WTC11 (cell line): Measurements from ENCODE around the gene MAPK8IP1. TPM values are rescaled to one million over a fixed set of nuclear protein-coding genes. Genes with fewer than 3 reads are reported as not detected.

Source experiments
- ATAC-seq: fragments of 200-7000 bp; cut with Tn5 transposase; 2 replicates; pipeline ENCODE4 v1.10.0; 2021; ENCODE audit warnings: mild to moderate bottlenecking, moderate library complexity
- CTCF ChIA-PET: fragments of 300-600 bp; sonication (Branson Sonifier 250); formaldehyde crosslinking; loops from one replicate; lab custom pipeline; 2021; ENCODE audit warnings: antibody characterized with exemption; lab: Charles Lee
- POLR2A ChIA-PET: fragments of 350-600 bp; sonication (Branson Sonifier 250); formaldehyde crosslinking; loops from one replicate; lab custom pipeline; 2021; ENCODE audit warnings: antibody characterized with exemption; lab: Charles Lee
- DNase-seq: peaks from one replicate; pipeline ENCODE4 v3.0.0; 2021; ENCODE audit warnings: low spot score
- H3K27ac Mint-ChIP-seq: 2 replicates; pipeline ENCODE4 v1.8.0; 2021; ENCODE audit warnings: mixed read lengths
- H3K27me3 Mint-ChIP-seq: 2 replicates; pipeline ENCODE4 v1.8.0; 2021; ENCODE audit warnings: low read depth, mild to moderate bottlenecking, moderate library complexity, mixed read lengths
- H3K36me3 Mint-ChIP-seq: 2 replicates; pipeline ENCODE4 v1.8.0; 2021; ENCODE audit warnings: mixed read lengths
- H3K4me1 Mint-ChIP-seq: 2 replicates; pipeline ENCODE4 v1.8.0; 2022; ENCODE audit warnings: mixed read lengths
- H3K4me3 Mint-ChIP-seq: 2 replicates; pipeline ENCODE4 v1.8.0; 2021; ENCODE audit warnings: mild to moderate bottlenecking, moderate library complexity, mixed read lengths
- H3K9me3 Mint-ChIP-seq: 2 replicates; pipeline ENCODE4 v1.8.0; 2021; ENCODE audit warnings: mixed read lengths
- GTF2I ChIP-seq: fragments of 250-450 bp; sonication (Bioruptor Pico); conservative IDR thresholded peaks from 2 replicates; pipeline ENCODE4 v1.4.0; 2021; ENCODE audit warnings: mild to moderate bottlenecking
- MYBL2 ChIP-seq: sonication (generic); formaldehyde crosslinking; IDR thresholded peaks from 2 replicates; pipeline ENCODE4 v1.8.1; 2023; ENCODE audit warnings: mild to moderate bottlenecking, moderate library complexity, missing genetic modification reagents
- NR1H2 ChIP-seq: sonication (generic); formaldehyde crosslinking; IDR thresholded peaks from 2 replicates; pipeline ENCODE4 v1.9.0; 2021; ENCODE audit warnings: mild to moderate bottlenecking, moderate library complexity, missing genetic modification reagents
- PRRX2 ChIP-seq: fragments of 250-450 bp; sonication (Bioruptor Pico); IDR thresholded peaks from 2 replicates; pipeline ENCODE4 v1.8.0; 2021; ENCODE audit warnings: mild to moderate bottlenecking
- RELA ChIP-seq: sonication (generic); formaldehyde crosslinking; IDR thresholded peaks from 2 replicates; pipeline ENCODE4 v1.8.1; 2022; ENCODE audit warnings: missing genetic modification reagents, mild to moderate bottlenecking, borderline replicate concordance
- SMAD3 ChIP-seq: sonication (generic); formaldehyde crosslinking; IDR thresholded peaks from 2 replicates; pipeline ENCODE4 v1.8.0; 2022; ENCODE audit warnings: missing genetic modification reagents, mild to moderate bottlenecking, borderline replicate concordance
- SMAD4 ChIP-seq: sonication (generic); formaldehyde crosslinking; IDR thresholded peaks from 2 replicates; pipeline ENCODE4 v1.8.0; 2022; ENCODE audit warnings: mild to moderate bottlenecking, missing genetic modification reagents
- SOX15 ChIP-seq: fragments of 250-450 bp; sonication (Bioruptor Pico); IDR thresholded peaks from 2 replicates; pipeline ENCODE4 v1.9.0; 2021; ENCODE audit warnings: mild to moderate bottlenecking
- TCF7 ChIP-seq: sonication (generic); formaldehyde crosslinking; IDR thresholded peaks from 2 replicates; pipeline ENCODE4 v1.8.0; 2022; ENCODE audit warnings: mild to moderate bottlenecking, low read depth, missing genetic modification reagents, moderate library complexity
- TEAD1 ChIP-seq: sonication (generic); formaldehyde crosslinking; IDR thresholded peaks from 2 replicates; pipeline ENCODE4 v1.8.0; 2022; ENCODE audit warnings: mild to moderate bottlenecking, missing genetic modification reagents
- ZNF396 ChIP-seq: fragments of 250-450 bp; sonication (Bioruptor Pico); IDR thresholded peaks from 2 replicates; pipeline ENCODE4 v1.8.0; 2021; ENCODE audit warnings: mild to moderate bottlenecking, moderate library complexity, borderline replicate concordance
- total RNA-seq: library from RNA; stranded (reverse); gene quantifications from 3 replicates; pipeline ENCODE4 v1.2.3, GENCODE V29; 2021
- TF ChIP-seq, protein P1 (sequence below): sonication (generic); formaldehyde crosslinking; IDR thresholded peaks from 2 replicates; pipeline ENCODE4 v1.8.0; 2022; ENCODE audit warnings: mild to moderate bottlenecking, missing genetic modification reagents
- TF ChIP-seq, protein P2 (sequence below): fragments of 250-450 bp; sonication (Bioruptor Pico); IDR thresholded peaks from 2 replicates; pipeline ENCODE4 v1.9.0; 2021; ENCODE audit warnings: mild to moderate bottlenecking
- TF ChIP-seq, protein P3 (sequence below): sonication (generic); formaldehyde crosslinking; IDR thresholded peaks from 2 replicates; pipeline ENCODE4 v1.8.0; 2023; ENCODE audit warnings: missing genetic modification reagents
- TF ChIP-seq, protein P4 (sequence below): sonication (generic); formaldehyde crosslinking; IDR thresholded peaks from 2 replicates; pipeline ENCODE4 v1.8.0; 2022; ENCODE audit warnings: mild to moderate bottlenecking, missing genetic modification reagents
- TF ChIP-seq, protein P5 (sequence below): fragments of 200-600 bp; IDR thresholded peaks from 2 replicates; pipeline ENCODE4 v1.8.0; 2022; ENCODE audit warnings: antibody characterized with exemption
- TF ChIP-seq, protein P6 (sequence below): sonication (generic); formaldehyde crosslinking; IDR thresholded peaks from 2 replicates; pipeline ENCODE4 v1.8.1; 2022; ENCODE audit warnings: mild to moderate bottlenecking, missing genetic modification reagents, moderate library complexity, borderline replicate concordance

MAPK8IP1 gene
- total RNA-seq, 1 experiment from 2014 or later, result 34.1 TPM

DNA sequence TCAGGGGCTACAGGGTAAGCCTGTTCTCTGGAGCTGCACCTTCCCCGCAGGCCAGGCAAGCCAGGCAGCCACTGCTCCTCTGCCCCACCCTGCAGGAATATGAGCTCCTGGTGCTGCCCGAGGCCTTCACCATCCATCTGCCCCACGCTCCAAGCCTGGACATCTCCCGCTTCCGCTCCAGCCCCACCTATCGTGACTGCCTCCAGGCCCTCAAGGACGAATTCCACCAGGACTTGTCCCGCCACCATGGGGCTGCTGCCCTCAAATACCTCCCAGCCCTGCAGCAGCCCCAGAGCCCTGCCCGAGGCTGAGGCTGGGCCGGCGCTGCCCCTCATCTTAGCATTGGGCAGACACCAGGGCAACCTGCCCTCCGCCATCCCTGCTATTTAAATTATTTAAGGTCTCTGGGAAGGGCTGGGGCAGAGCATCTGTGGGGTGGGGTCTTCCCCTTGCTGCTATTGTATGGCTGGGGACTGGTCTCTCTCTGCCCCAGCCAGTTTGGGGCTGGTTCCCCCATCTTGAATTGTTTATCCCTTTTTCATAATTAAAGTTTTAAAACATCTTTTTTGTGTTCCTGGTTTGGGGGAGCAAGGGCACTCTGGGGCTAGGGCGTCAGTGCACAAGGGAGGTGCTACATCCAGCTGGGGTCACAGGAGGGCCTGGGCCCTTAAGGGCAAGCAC lies 43.2 kb downstream of the MAPK8IP1 start:
- Mint-ChIP-seq H3K9me3 (no peaks in the 10 kb centered on the region), H3K4me1 (peaks cover 8% of the 10 kb centered on the region), H3K27ac (no peak overlapping the region; the same call in 1 of the 2 replicates), H3K36me3 (peaks cover 33% of the 10 kb centered on the region), H3K4me3 (no peak overlapping the region), H3K27me3 (no peaks in the 10 kb centered on the region)
- no peak for DNase-seq
- TF ChIP-seq, protein P1, sequence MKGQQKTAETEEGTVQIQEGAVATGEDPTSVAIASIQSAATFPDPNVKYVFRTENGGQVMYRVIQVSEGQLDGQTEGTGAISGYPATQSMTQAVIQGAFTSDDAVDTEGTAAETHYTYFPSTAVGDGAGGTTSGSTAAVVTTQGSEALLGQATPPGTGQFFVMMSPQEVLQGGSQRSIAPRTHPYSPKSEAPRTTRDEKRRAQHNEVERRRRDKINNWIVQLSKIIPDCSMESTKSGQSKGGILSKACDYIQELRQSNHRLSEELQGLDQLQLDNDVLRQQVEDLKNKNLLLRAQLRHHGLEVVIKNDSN (CRISPR knock-in tag), result no peak
- TF ChIP-seq, protein P2, sequence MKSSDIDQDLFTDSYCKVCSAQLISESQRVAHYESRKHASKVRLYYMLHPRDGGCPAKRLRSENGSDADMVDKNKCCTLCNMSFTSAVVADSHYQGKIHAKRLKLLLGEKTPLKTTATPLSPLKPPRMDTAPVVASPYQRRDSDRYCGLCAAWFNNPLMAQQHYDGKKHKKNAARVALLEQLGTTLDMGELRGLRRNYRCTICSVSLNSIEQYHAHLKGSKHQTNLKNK, result no peak
- TF ChIP-seq, protein P3, sequence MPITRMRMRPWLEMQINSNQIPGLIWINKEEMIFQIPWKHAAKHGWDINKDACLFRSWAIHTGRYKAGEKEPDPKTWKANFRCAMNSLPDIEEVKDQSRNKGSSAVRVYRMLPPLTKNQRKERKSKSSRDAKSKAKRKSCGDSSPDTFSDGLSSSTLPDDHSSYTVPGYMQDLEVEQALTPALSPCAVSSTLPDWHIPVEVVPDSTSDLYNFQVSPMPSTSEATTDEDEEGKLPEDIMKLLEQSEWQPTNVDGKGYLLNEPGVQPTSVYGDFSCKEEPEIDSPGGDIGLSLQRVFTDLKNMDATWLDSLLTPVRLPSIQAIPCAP (CRISPR knock-in tag), result no peak
- ChIA-PET CTCF (interaction anchor here (0.8 to 2.5 kb wide), 2 partner anchors 56 to 78 kb away, joined by 6 to 15 read pairs; no protein-coding TSS in a partner anchor), POLR2A (no interaction called here)
- no peak for ATAC-seq

DNA sequence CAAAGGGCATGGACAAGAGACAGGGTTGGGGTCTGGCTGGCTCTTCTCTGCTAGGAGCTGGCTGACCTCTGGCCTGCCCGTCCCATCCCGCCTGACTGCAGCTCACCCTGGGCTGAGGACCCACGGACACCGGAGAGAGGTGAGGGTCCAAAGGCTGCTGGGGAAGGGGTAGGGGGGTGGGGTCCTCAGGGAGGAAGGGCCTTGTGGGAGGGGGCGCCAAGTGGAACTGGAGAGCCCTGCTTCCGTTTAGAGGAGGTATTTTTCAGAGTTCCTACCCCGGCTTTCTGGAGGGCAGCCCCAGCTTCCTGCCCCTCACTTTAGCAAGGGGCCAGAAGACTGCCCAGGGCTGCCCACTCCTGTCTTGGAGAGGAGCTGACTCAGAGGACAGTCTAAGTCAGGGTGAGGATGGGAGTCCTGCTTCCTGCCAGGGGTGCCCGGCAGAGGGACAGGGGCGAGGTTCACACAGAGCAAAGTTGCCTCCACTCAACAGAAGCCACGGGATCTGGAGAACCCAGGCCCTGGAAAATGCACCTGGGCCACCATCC lies 44.1 kb downstream of the MAPK8IP1 start:
- TF ChIP-seq GTF2I (CRISPR knock-in tag) (no peak), TCF7 (CRISPR knock-in tag) (no peak), PRRX2 (CRISPR knock-in tag) (no peak), RELA (CRISPR knock-in tag) (no peak), ZNF396 (CRISPR knock-in tag) (no peak), SMAD4 (CRISPR knock-in tag) (no peak), SOX15 (CRISPR knock-in tag) (no peak), SMAD3 (no peak), MYBL2 (CRISPR knock-in tag) (no peak), TEAD1 (CRISPR knock-in tag) (no peak), NR1H2 (CRISPR knock-in tag) (no peak)
- TF ChIP-seq, protein P4, sequence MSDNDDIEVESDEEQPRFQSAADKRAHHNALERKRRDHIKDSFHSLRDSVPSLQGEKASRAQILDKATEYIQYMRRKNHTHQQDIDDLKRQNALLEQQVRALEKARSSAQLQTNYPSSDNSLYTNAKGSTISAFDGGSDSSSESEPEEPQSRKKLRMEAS (CRISPR knock-in tag), result no peak
- TF ChIP-seq, protein P5, sequence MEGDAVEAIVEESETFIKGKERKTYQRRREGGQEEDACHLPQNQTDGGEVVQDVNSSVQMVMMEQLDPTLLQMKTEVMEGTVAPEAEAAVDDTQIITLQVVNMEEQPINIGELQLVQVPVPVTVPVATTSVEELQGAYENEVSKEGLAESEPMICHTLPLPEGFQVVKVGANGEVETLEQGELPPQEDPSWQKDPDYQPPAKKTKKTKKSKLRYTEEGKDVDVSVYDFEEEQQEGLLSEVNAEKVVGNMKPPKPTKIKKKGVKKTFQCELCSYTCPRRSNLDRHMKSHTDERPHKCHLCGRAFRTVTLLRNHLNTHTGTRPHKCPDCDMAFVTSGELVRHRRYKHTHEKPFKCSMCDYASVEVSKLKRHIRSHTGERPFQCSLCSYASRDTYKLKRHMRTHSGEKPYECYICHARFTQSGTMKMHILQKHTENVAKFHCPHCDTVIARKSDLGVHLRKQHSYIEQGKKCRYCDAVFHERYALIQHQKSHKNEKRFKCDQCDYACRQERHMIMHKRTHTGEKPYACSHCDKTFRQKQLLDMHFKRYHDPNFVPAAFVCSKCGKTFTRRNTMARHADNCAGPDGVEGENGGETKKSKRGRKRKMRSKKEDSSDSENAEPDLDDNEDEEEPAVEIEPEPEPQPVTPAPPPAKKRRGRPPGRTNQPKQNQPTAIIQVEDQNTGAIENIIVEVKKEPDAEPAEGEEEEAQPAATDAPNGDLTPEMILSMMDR, result no peak
- H3K9me3 Mint-ChIP-seq, result no peaks in the 10 kb centered on the region
- H3K27ac Mint-ChIP-seq, result peak overlapping the region; percentile 60; the same call in 1 of the 2 replicates
- H3K36me3 Mint-ChIP-seq, result peaks cover 28% of the 10 kb centered on the region
- no peaks in the 10 kb centered on the region for H3K27me3 Mint-ChIP-seq
- ATAC-seq (no peak), DNase-seq (no peak)
- H3K4me1 Mint-ChIP-seq, result peaks cover under 1% of the 10 kb centered on the region
- POLR2A ChIA-PET, result interaction anchor here (0.7 kb wide), 1 partner anchor 54 kb away, joined by 11 read pairs; no protein-coding TSS in a partner anchor
- CTCF ChIA-PET, result interaction anchor here (0.6 to 2.5 kb wide), 6 partner anchors 36 to 104 kb away, joined by 3 to 15 read pairs (median 6); no protein-coding TSS in a partner anchor
- H3K4me3 Mint-ChIP-seq, result no peak overlapping the region

DNA sequence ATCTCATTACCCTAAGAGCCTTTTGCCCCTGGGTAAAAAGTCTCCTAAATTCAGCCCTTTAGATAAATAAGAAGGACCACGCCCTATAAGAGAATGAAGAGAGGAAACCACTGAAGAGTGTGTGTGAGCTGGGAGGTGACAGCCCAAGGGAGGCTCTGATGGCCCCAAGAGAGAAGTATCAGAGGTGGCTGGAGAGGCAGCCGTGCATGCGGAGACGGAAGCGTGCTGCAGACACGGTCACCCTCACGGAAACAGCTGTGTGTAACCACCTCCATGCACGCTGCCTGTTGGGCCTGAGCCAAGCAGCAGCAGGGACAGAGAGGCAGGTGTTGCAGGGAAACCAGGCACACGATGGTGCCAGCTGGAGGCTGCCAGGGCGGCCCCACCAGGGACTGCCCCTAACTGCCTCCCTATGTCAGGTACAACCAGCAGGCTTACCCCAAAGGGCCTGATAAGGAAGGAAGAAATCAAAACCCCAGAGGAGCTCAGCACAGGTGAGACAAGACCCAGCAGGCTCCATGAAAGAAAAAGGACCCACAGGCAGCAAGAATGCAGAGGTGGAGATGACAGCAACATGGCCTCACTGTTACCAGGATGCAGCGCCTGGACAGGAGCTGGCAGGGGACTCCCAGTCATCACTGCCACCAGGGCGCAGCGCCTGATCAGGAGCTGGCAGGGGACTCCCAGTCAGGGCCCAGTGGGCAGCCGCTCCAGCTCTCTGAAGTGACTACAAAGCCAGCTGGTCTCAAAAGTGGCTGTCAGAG lies 44.8 kb downstream of the MAPK8IP1 start:
- H3K36me3 Mint-ChIP-seq, result peaks cover 28% of the 10 kb centered on the region

More for the DNA sequence above, 44.8 kb downstream of the MAPK8IP1 start:
- Mint-ChIP-seq H3K27ac (peak overlapping the region; percentile 60), H3K27me3 (no peaks in the 10 kb centered on the region), H3K4me3 (no peak overlapping the region), H3K4me1 (no peaks in the 10 kb centered on the region; the same call in 1 of the 2 replicates), H3K9me3 (no peaks in the 10 kb centered on the region)
- POLR2A ChIA-PET, result interaction anchor here (1.7 kb wide), 1 partner anchor 8 kb away, joined by 6 read pairs; the partner anchor contains the start of gene LARGE2
- TF ChIP-seq, protein P6, sequence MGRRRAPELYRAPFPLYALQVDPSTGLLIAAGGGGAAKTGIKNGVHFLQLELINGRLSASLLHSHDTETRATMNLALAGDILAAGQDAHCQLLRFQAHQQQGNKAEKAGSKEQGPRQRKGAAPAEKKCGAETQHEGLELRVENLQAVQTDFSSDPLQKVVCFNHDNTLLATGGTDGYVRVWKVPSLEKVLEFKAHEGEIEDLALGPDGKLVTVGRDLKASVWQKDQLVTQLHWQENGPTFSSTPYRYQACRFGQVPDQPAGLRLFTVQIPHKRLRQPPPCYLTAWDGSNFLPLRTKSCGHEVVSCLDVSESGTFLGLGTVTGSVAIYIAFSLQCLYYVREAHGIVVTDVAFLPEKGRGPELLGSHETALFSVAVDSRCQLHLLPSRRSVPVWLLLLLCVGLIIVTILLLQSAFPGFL (CRISPR knock-in tag), result no peak
- no peak for TF ChIP-seq GTF2I (CRISPR knock-in tag)
- CTCF ChIA-PET, result interaction anchor here (0.6 to 2.5 kb wide), 10 partner anchors 10 to 1922 kb away, joined by 3 to 15 read pairs (median 4); no protein-coding TSS in a partner anchor
- no peak; the same call in 1 of the 2 replicates for ATAC-seq
- DNase-seq, result no peak
